Neutrophil (primary cell): ENCODE results near the gene CSRNP3.
"Not testable (repeated sequence)": the region's sequence is repeated elsewhere in the genome, so short reads cannot be mapped to it uniquely, and the experiment has no call there.

ENCODE experiments used
- H3K27ac ChIP-seq: fragments of 200-600 bp; sonication (generic); 2 replicates; pipeline ENCODE4 v1.5.1; 2016; ENCODE audit warnings: mild to moderate bottlenecking, moderate library complexity
- H3K27me3 ChIP-seq: fragments of 200-600 bp; sonication (generic); 2 replicates; pipeline ENCODE4 v1.6.0; 2016; ENCODE audit warnings: mild to moderate bottlenecking
- H3K36me3 ChIP-seq: fragments of 200-600 bp; sonication (generic); 2 replicates; pipeline ENCODE4 v1.5.1; 2017
- H3K4me1 ChIP-seq, 2 experiments: fragments of 200-600 bp in 1 of 2; sonication (generic) in 1 of 2; 1 replicate in 1 of 2; 2 replicates in 1 of 2; pipeline versions ENCODE4 v1.5.1 to v1.6.1; 2013 to 2016; ENCODE audit warnings: low read depth in 1 of 2, low read length in 1 of 2, mild to moderate bottlenecking in 1 of 2, moderate library complexity in 1 of 2; ENCODE audit not compliant: control insufficient read depth in 1 of 2, insufficient read depth in 1 of 2
- H3K4me3 ChIP-seq, 2 experiments: fragments of 200-600 bp in 1 of 2; sonication (generic) in 1 of 2; 1 replicate in 1 of 2; 2 replicates in 1 of 2; pipeline ENCODE4 v1.5.1; 2013 to 2016; ENCODE audit warnings: low read depth in 1 of 2, low read length in 1 of 2, mild to moderate bottlenecking in 1 of 2, moderate library complexity in 1 of 2
- H3K9me3 ChIP-seq: fragments of 200-600 bp; sonication (generic); 2 replicates; pipeline ENCODE4 v1.5.1; 2016
- TF ChIP-seq, protein P1 (sequence below): fragments of 200-600 bp; sonication (generic); IDR thresholded peaks from 2 replicates; pipeline ENCODE4 v1.5.1; 2016; ENCODE audit warnings: antibody characterized with exemption

Gene CSRNP3

DNA sequence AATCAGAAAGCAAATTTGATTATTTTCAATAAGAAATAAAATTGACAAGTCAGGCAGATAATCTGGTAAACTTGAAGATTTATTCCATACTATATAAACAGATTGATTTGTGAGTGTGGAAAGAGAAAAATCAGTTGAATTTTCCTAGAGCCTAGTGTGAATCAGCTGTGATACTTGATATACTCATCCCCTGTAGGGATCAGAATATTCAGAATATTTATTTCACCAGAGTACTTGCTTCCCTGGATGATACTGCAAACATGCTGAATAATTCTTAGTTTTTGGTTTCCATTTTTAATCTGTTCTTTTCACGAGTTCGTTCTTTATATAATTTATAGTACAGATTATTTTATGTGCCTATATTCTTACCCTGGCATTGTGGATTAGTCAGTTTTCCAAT is 181.7 kb downstream of the CSRNP3 start:
- H3K4me1 ChIP-seq, result no peaks in the 10 kb centered on the region
- H3K4me3 ChIP-seq, result no peak overlapping the region

DNA sequence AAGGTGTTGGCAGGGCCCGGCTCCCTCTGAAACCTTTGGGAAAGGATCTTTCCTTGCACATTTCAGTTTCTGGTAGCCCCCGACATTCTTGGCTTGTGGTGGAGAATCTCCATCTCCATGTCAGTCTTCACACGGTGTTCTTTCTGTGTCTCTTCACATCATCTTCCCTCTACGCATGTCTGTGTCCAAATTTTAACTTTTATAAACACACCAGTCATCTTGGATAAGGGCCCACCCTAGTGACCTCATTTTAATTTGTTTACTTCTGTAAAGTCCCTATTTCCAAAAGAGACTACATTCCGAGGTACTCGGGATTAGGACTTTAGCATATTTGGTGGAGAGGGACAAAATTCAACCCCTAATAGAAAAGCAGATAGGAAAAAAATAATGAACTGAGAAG is 186.2 kb downstream of the CSRNP3 start:
- Histone ChIP-seq H3K4me1 (no peaks in the 10 kb centered on the region), H3K36me3 (no peaks in the 10 kb centered on the region), H3K4me3 (no peak overlapping the region), H3K9me3 (no peaks in the 10 kb centered on the region), H3K27ac (no peak overlapping the region), H3K27me3 (no peaks in the 10 kb centered on the region)
- TF ChIP-seq, protein P1, sequence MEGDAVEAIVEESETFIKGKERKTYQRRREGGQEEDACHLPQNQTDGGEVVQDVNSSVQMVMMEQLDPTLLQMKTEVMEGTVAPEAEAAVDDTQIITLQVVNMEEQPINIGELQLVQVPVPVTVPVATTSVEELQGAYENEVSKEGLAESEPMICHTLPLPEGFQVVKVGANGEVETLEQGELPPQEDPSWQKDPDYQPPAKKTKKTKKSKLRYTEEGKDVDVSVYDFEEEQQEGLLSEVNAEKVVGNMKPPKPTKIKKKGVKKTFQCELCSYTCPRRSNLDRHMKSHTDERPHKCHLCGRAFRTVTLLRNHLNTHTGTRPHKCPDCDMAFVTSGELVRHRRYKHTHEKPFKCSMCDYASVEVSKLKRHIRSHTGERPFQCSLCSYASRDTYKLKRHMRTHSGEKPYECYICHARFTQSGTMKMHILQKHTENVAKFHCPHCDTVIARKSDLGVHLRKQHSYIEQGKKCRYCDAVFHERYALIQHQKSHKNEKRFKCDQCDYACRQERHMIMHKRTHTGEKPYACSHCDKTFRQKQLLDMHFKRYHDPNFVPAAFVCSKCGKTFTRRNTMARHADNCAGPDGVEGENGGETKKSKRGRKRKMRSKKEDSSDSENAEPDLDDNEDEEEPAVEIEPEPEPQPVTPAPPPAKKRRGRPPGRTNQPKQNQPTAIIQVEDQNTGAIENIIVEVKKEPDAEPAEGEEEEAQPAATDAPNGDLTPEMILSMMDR, result no peak

More for the DNA sequence above, 181.7 kb downstream of the CSRNP3 start:
- no peaks in the 10 kb centered on the region for H3K9me3 ChIP-seq
- TF ChIP-seq, protein P1, result no peak
- no peaks in the 10 kb centered on the region for H3K27me3 ChIP-seq
- H3K27ac ChIP-seq, result no peak overlapping the region
- no peaks in the 10 kb centered on the region for H3K36me3 ChIP-seq

DNA sequence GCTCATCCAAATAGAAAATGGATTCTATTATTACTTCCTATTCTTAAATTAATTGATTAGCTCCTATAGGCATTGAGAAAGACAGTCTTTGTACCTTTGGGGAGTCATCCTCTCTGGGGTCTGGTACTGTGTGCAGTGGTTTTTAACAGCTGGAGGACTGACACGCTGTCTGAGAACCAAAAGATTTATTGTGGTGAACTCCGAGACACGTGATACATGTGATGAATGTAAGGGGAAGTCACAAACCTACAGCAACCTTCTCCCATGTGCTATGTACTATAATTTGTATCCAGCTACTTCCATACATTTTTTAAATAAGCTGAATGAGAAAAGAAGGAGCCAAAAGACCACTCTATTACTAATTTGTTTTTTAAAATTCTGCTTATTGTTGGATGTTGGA is 190.9 kb downstream of the CSRNP3 start:
- Histone ChIP-seq H3K27ac (no peak overlapping the region), H3K36me3 (no peaks in the 10 kb centered on the region), H3K9me3 (no peaks in the 10 kb centered on the region), H3K4me3 (no peak overlapping the region), H3K4me1 (no peaks in the 10 kb centered on the region), H3K27me3 (no peaks in the 10 kb centered on the region)
- TF ChIP-seq, protein P1, result no peak

- no peaks in the 10 kb centered on the region for H3K4me1 ChIP-seq
- no peaks in the 10 kb centered on the region for H3K36me3 ChIP-seq
- H3K27ac ChIP-seq, result no peak overlapping the region
- no peaks in the 10 kb centered on the region for H3K27me3 ChIP-seq
- H3K4me3 ChIP-seq, result no peak overlapping the region
- no peaks in the 10 kb centered on the region for H3K9me3 ChIP-seq
- TF ChIP-seq, protein P1, result no peak
These were observed 193.2 kb downstream of the CSRNP3 start for GRCh38 chr2:165662720-165663119.

GRCh38 chr2:165665614-165666013 is 196.1 kb downstream of the CSRNP3 start:
- TF ChIP-seq, protein P1, result no peak
- no peaks in the 10 kb centered on the region for H3K9me3 ChIP-seq
- H3K27me3 ChIP-seq, result no peaks in the 10 kb centered on the region

DNA sequence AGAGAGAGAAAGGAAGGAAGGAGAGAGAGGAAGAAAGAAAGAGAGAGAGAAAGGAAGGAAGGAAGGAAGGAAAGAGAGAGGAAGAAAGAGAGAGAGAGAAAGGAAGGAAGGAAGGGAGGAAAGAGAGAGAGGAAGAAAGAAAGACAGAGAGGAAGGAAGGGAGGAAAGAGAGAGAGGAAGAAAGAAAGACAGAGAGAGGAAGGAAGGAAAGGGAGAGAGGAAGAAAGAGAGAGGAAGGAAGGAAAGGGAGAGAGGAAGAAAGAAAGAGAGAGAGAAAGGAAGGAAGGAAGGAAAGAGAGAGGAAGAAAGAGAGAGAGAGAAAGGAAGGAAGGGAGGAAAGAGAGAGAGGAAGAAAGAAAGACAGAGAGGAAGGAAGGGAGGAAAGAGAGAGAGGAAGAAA is 196.6 kb downstream of the CSRNP3 start:
- H3K4me3 ChIP-seq, H3K27me3 ChIP-seq, H3K4me1 ChIP-seq, H3K9me3 ChIP-seq, H3K36me3 ChIP-seq, H3K27ac ChIP-seq: not testable (repeated sequence)

More at GRCh38 chr2:165665614-165666013, 196.1 kb downstream of the CSRNP3 start:
- Histone ChIP-seq H3K4me1 (no peaks in the 10 kb centered on the region), H3K4me3 (no peak overlapping the region), H3K36me3 (no peaks in the 10 kb centered on the region), H3K27ac (no peak overlapping the region)
